Gastroesophageal sphincter (tissue), 3 donors: ENCODE results near the gene CSNK2A1.

Experiments used
- CTCF ChIP-seq, 4 experiments: fragments of 200-600 bp in 2 of 4; fragments of 450-650 bp in 2 of 4; sonication (generic) in 1 of 4; IDR thresholded peaks; one replicate each; pipeline ENCODE4 v1.5.1; 2017 to 2019; ENCODE audit warnings: antibody characterized with exemption in 4 of 4, mild to moderate bottlenecking in 2 of 4, moderate library complexity in 2 of 4
- POLR2A ChIP-seq, 2 donors: fragments of 450-650 bp; IDR thresholded peaks; one replicate each; pipeline ENCODE4 v1.6.1; 2017; ENCODE audit warnings: antibody characterized with exemption in 2 of 2, mild to moderate bottlenecking in 2 of 2, moderate library complexity in 1 of 2

- TF ChIP-seq CTCF (IDR thresholded peaks at IDR 0.05) (no peak), POLR2A (IDR thresholded peaks at IDR 0.05) (no peak)
Measured at GRCh38 chr20:588932-589672, 45.5 kb upstream of the CSNK2A1 start.
